Caco-2 (cell line): Measurements from ENCODE around the gene ZNRF3. TPM values are rescaled to one million over a fixed set of nuclear protein-coding genes. Genes with fewer than 3 reads are reported as not detected.
A peak's percentile ranks its signal among the peaks of the same experiment; 100 is the strongest.

Experiments used
- BruUV-seq: library from RNA; stranded (reverse); fragments of 400-500 nt; replicated peaks from 2 replicates; lab custom pipeline; 2021; lab: Mats Ljungman, UMichigan
- CTCF ChIA-PET: fragments of 300-600 bp; sonication (Branson Sonifier 250); formaldehyde crosslinking; loops from one replicate; lab custom pipeline; 2022; ENCODE audit warnings: antibody characterized with exemption; lab: Charles Lee
- POLR2A ChIA-PET: fragments of 300-600 bp; sonication (Branson Sonifier 250); formaldehyde crosslinking; loops from one replicate; lab custom pipeline; 2022; ENCODE audit warnings: antibody characterized with exemption; lab: Charles Lee
- DNase-seq, 2 experiments: peaks; one replicate each; pipeline versions ENCODE4 v3.0.0 to v3.0.0-alpha.2; 2020 to 2022
- H3K27me3 ChIP-seq: replicated peaks from 2 replicates; pipeline ENCODE4 v1.6.0; 2011; ENCODE audit warnings: low read length; ENCODE audit not compliant: control insufficient read depth, insufficient read depth
- H3K36me3 ChIP-seq: 2 replicates; pipeline ENCODE4 v1.5.1; 2011; ENCODE audit warnings: low read length; ENCODE audit not compliant: control insufficient read depth, insufficient read depth
- H3K4me1 ChIP-seq: fragments of 250-450 bp; sonication (Bioruptor Pico); 2 replicates; pipeline ENCODE4 v1.5.1; 2020; ENCODE audit warnings: mild to moderate bottlenecking
- H3K4me3 ChIP-seq: 2 replicates; pipeline ENCODE4 v1.5.1; 2011; ENCODE audit warnings: low read depth, mild to moderate bottlenecking, control low read depth, low read length
- H3K9me3 ChIP-seq: fragments of 250-450 bp; sonication (Bioruptor Pico); 2 replicates; pipeline ENCODE4 v1.5.1; 2020; ENCODE audit warnings: mild to moderate bottlenecking, moderate library complexity
- H3K27ac Mint-ChIP-seq: one replicate; pipeline ENCODE4 v1.8.0; 2022; ENCODE audit warnings: mixed read lengths; ENCODE audit not compliant: unreplicated experiment
- H3K27me3 Mint-ChIP-seq: one replicate; pipeline ENCODE4 v1.8.0; 2022; ENCODE audit warnings: mixed read lengths; ENCODE audit not compliant: insufficient read depth, unreplicated experiment
- H3K36me3 Mint-ChIP-seq: one replicate; pipeline ENCODE4 v1.8.0; 2022; ENCODE audit warnings: mild to moderate bottlenecking, mixed read lengths; ENCODE audit not compliant: insufficient read depth, unreplicated experiment
- H3K4me1 Mint-ChIP-seq: one replicate; pipeline ENCODE4 v1.8.0; 2022; ENCODE audit warnings: low read depth, mixed read lengths; ENCODE audit not compliant: unreplicated experiment
- H3K4me3 Mint-ChIP-seq: one replicate; pipeline ENCODE4 v1.8.0; 2022; ENCODE audit warnings: mild to moderate bottlenecking, moderate library complexity, mixed read lengths; ENCODE audit not compliant: unreplicated experiment
- H3K9me3 Mint-ChIP-seq: one replicate; pipeline ENCODE4 v1.8.0; 2022; ENCODE audit warnings: mixed read lengths; ENCODE audit not compliant: unreplicated experiment
- CTCF ChIP-seq, 2 experiments: fragments of 200-600 bp in 1 of 2; IDR thresholded peaks; 1 replicate in 1 of 2; 2 replicates in 1 of 2; pipeline versions ENCODE4 v1.5.1 to v1.8.0; 2011 to 2022; ENCODE audit warnings: antibody characterized with exemption in 1 of 2, control low read depth in 1 of 2, inconsistent platforms in 1 of 2, low read depth in 1 of 2, low read length in 1 of 2, mild to moderate bottlenecking in 1 of 2, moderate library complexity in 1 of 2; ENCODE audit not compliant: insufficient read depth in 1 of 2, severe bottlenecking in 1 of 2, unreplicated experiment in 1 of 2
- intact Hi-C: fragments of 100-400 bp; cut with micrococcal nuclease; formaldehyde crosslinking; loops from one replicate; pipeline ENCODE4 v1.10.0; 2022; ENCODE audit not compliant: unreplicated experiment
- total RNA-seq: library from RNA; stranded (reverse); gene quantifications from 2 replicates; pipeline ENCODE4 v1.2.3, GENCODE V29; 2022

Gene ZNRF3
- total RNA-seq, 1 experiment from 2014 or later = 41.1 TPM

- Histone ChIP-seq H3K36me3 (no peaks in the 10 kb centered on the region), H3K27me3 (no peaks in the 10 kb centered on the region), H3K4me1 (peaks cover 49% of the 10 kb centered on the region), H3K4me3 (no peak overlapping the region), H3K9me3 (no peaks in the 10 kb centered on the region)
- Mint-ChIP-seq H3K27me3 (no peaks in the 10 kb centered on the region), H3K4me3 (peak overlapping the region; percentile 24), H3K9me3 (no peaks in the 10 kb centered on the region), H3K36me3 (peaks cover 59% of the 10 kb centered on the region), H3K4me1 (peaks cover 24% of the 10 kb centered on the region), H3K27ac (peak overlapping the region; percentile 50)
- POLR2A ChIA-PET = no interaction called here
- CTCF ChIA-PET = interaction anchor here (0.7 kb wide), 1 partner anchor 221 kb away, joined by 4 read pairs; no protein-coding TSS in a partner anchor
- DNase-seq = no peak
- no TSS peak for BruUV-seq
- intact Hi-C loops = no loop called here
- TF ChIP-seq CTCF (IDR thresholded peaks at IDR 0.05; ENCODE audit: insufficient read depth in 1 of 2, low read depth in 1 of 2, low read length in 1 of 2, severe bottlenecking in 1 of 2, unreplicated experiment in 1 of 2) = no peak
Observed at GRCh38 chr22:28999510-28999909, 116.1 kb downstream of the ZNRF3 start.

- H3K36me3 Mint-ChIP-seq = peaks cover 56% of the 10 kb centered on the region
- Histone ChIP-seq H3K9me3 (no peaks in the 10 kb centered on the region), H3K36me3 (no peaks in the 10 kb centered on the region), H3K4me3 (no peak overlapping the region), H3K27me3 (no peaks in the 10 kb centered on the region), H3K4me1 (peaks cover 53% of the 10 kb centered on the region)
- intact Hi-C loops = no loop called here
- H3K4me3 Mint-ChIP-seq = peak overlapping the region; percentile 24
- CTCF ChIA-PET = interaction anchor here (0.6 to 1.0 kb wide), 2 partner anchors 41 to 192 kb away, joined by 3 to 4 read pairs; no protein-coding TSS in a partner anchor
- no peak for TF ChIP-seq CTCF (IDR thresholded peaks at IDR 0.05; ENCODE audit: insufficient read depth in 1 of 2, low read depth in 1 of 2, low read length in 1 of 2, severe bottlenecking in 1 of 2, unreplicated experiment in 1 of 2)
- POLR2A ChIA-PET = interaction anchor here (0.7 kb wide), 1 partner anchor 117 kb away, joined by 3 read pairs; the partner anchor contains the start of gene ZNRF3
- no peaks in the 10 kb centered on the region for H3K27me3 Mint-ChIP-seq
- no peak for DNase-seq
- BruUV-seq = no TSS peak
- peak overlapping the region; percentile 50 for H3K27ac Mint-ChIP-seq
- H3K4me1 Mint-ChIP-seq = peaks cover 28% of the 10 kb centered on the region
- H3K9me3 Mint-ChIP-seq = no peaks in the 10 kb centered on the region
Observed at GRCh38 chr22:28999919-29000556, 116.7 kb downstream of the ZNRF3 start.

GRCh38 chr22:29000641-29001040 lies 117.3 kb downstream of the ZNRF3 start:
- intact Hi-C loops = no loop called here
- no peak for DNase-seq
- no peak overlapping the region for H3K27ac Mint-ChIP-seq
- H3K4me3 Mint-ChIP-seq = no peak overlapping the region
- H3K36me3 Mint-ChIP-seq = peaks cover 57% of the 10 kb centered on the region
- Histone ChIP-seq H3K4me1 (peaks cover 59% of the 10 kb centered on the region), H3K9me3 (no peaks in the 10 kb centered on the region), H3K36me3 (no peaks in the 10 kb centered on the region), H3K27me3 (no peaks in the 10 kb centered on the region), H3K4me3 (no peak overlapping the region)
- H3K27me3 Mint-ChIP-seq = no peaks in the 10 kb centered on the region
- POLR2A ChIA-PET = interaction anchor here (0.7 kb wide), 2 partner anchors 113 to 117 kb away, joined by 3 read pairs; partner anchors contain the start of gene ZNRF3
- BruUV-seq = no TSS peak
- peaks cover 33% of the 10 kb centered on the region for H3K4me1 Mint-ChIP-seq
- CTCF ChIA-PET = interaction anchor here (1.0 kb wide), 1 partner anchor 40 kb away, joined by 4 read pairs; no protein-coding TSS in a partner anchor
- TF ChIP-seq CTCF (IDR thresholded peaks at IDR 0.05; ENCODE audit: insufficient read depth in 1 of 2, low read depth in 1 of 2, low read length in 1 of 2, severe bottlenecking in 1 of 2, unreplicated experiment in 1 of 2) = no peak
- no peaks in the 10 kb centered on the region for H3K9me3 Mint-ChIP-seq
